ENCODE results near the gene GPR176.

GPR176 gene

GRCh38 chr15:39935241-39935640, 15.2 kb upstream of the GPR176 start:
- H3K36me3 ChIP-seq (ENCODE audit: insufficient read depth, low read length) = peaks cover 20% of the 10 kb centered on the region
- peaks cover 54% of the 10 kb centered on the region for H3K4me1 ChIP-seq (ENCODE audit: control insufficient read depth, insufficient read depth, low read length, unreplicated experiment)
- no peak overlapping the region for H2AFZ ChIP-seq (ENCODE audit: low read length, unreplicated experiment)
- peaks cover 59% of the 10 kb centered on the region for H3K79me2 ChIP-seq (ENCODE audit: control insufficient read depth, insufficient read depth, low read length, unreplicated experiment)
- no peaks in the 10 kb centered on the region for H3K27me3 ChIP-seq (ENCODE audit: insufficient read depth, low read length)
- peak overlapping the region; percentile 95 for H3K4me3 ChIP-seq (ENCODE audit: low read depth, low read length)
- H3K27ac ChIP-seq (ENCODE audit: low read depth, low read length) = 0 out of 2 replicates have a peak overlapping the region, but pooled peaks have one; percentile 96

GRCh38 chr15:39934397-39935071, 14.5 kb upstream of the GPR176 start:
- Histone ChIP-seq H3K27ac (ENCODE audit: low read depth, low read length) (peak overlapping the region; percentile 96), H3K27me3 (ENCODE audit: insufficient read depth, low read length) (no peaks in the 10 kb centered on the region)

DNA sequence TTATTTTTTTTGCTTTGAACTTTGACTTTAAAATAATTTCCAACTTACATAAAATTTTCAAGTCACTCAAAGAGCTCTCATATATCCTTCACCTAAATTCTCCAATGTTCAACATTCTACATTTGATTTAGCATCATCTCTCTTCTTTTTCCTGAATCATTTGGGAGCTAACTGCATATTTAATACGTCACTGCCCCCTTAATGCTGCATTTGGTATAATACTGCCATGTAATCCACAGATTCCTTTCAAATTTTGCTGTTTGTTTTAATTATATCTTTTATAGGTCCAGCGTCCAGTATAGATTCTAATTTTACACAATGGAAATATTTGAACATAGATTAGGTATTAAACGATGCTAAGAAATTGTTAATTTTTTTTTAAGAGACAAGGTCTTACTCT, 11.5 kb upstream of the GPR176 start:
- no peak overlapping the region for H3K27ac ChIP-seq (ENCODE audit: low read depth, low read length)
- no peaks in the 10 kb centered on the region for H3K27me3 ChIP-seq (ENCODE audit: insufficient read depth, low read length)
- no peak overlapping the region for H3K4me3 ChIP-seq (ENCODE audit: low read depth, low read length)
- H3K36me3 ChIP-seq (ENCODE audit: insufficient read depth, low read length) = peaks cover 5% of the 10 kb centered on the region; the same call in 1 of the 2 replicates
- H2AFZ ChIP-seq (ENCODE audit: low read length, unreplicated experiment) = no peak overlapping the region
- H3K4me1 ChIP-seq (ENCODE audit: control insufficient read depth, insufficient read depth, low read length, unreplicated experiment) = peaks cover 27% of the 10 kb centered on the region
- H3K79me2 ChIP-seq (ENCODE audit: control insufficient read depth, insufficient read depth, low read length, unreplicated experiment) = peaks cover 25% of the 10 kb centered on the region

More at GRCh38 chr15:39934397-39935071, 14.5 kb upstream of the GPR176 start:
- peak overlapping the region; percentile 95 for H3K4me3 ChIP-seq (ENCODE audit: low read depth, low read length)
- H2AFZ ChIP-seq (ENCODE audit: low read length, unreplicated experiment) = peak overlapping the region; percentile 40
- H3K36me3 ChIP-seq (ENCODE audit: insufficient read depth, low read length) = peaks cover 14% of the 10 kb centered on the region; the same call in 1 of the 2 replicates
- peaks cover 47% of the 10 kb centered on the region for H3K4me1 ChIP-seq (ENCODE audit: control insufficient read depth, insufficient read depth, low read length, unreplicated experiment)
- H3K79me2 ChIP-seq (ENCODE audit: control insufficient read depth, insufficient read depth, low read length, unreplicated experiment) = peaks cover 52% of the 10 kb centered on the region

DNA sequence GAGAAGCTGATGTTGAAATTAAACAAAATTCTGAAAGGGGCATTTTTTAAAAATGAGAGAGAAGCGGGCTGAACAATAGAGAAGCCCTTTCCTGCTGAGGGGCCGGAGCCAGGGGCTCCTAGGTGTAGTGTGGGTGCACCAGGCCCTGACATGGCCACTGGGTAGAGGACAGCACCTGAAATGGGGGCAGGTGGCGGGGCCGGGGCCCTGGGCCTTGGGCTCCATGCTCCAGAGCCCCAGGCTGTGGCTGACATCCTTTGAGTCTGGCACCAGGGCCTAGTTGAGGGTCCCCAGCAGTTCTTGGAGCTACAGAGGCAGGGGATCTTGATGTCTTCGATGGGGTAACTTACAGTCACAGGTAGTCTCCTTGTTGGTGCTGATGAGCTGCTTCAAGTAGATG, 6.5 kb upstream of the GPR176 start:
- Histone ChIP-seq H2AFZ (ENCODE audit: low read length, unreplicated experiment) (no peak overlapping the region), H3K27ac (ENCODE audit: low read depth, low read length) (no peak overlapping the region), H3K36me3 (ENCODE audit: insufficient read depth, low read length) (no peaks in the 10 kb centered on the region), H3K4me3 (ENCODE audit: low read depth, low read length) (no peak overlapping the region), H3K79me2 (ENCODE audit: control insufficient read depth, insufficient read depth, low read length, unreplicated experiment) (no peaks in the 10 kb centered on the region), H3K4me1 (ENCODE audit: control insufficient read depth, insufficient read depth, low read length, unreplicated experiment) (peaks cover 22% of the 10 kb centered on the region), H3K27me3 (ENCODE audit: insufficient read depth, low read length) (no peaks in the 10 kb centered on the region)

GRCh38 chr15:39925112-39925842, 5.2 kb upstream of the GPR176 start:
- no peaks in the 10 kb centered on the region for H3K79me2 ChIP-seq (ENCODE audit: control insufficient read depth, insufficient read depth, low read length, unreplicated experiment)
- no peak overlapping the region for H3K4me3 ChIP-seq (ENCODE audit: low read depth, low read length)
- H3K36me3 ChIP-seq (ENCODE audit: insufficient read depth, low read length) = no peaks in the 10 kb centered on the region
- peak overlapping the region; percentile 16; the same call in 1 of the 2 replicates for H3K27ac ChIP-seq (ENCODE audit: low read depth, low read length)
- peak overlapping the region; percentile 25 for H2AFZ ChIP-seq (ENCODE audit: low read length, unreplicated experiment)
- peaks cover 27% of the 10 kb centered on the region for H3K4me1 ChIP-seq (ENCODE audit: control insufficient read depth, insufficient read depth, low read length, unreplicated experiment)
- no peaks in the 10 kb centered on the region for H3K27me3 ChIP-seq (ENCODE audit: insufficient read depth, low read length)

DNA sequence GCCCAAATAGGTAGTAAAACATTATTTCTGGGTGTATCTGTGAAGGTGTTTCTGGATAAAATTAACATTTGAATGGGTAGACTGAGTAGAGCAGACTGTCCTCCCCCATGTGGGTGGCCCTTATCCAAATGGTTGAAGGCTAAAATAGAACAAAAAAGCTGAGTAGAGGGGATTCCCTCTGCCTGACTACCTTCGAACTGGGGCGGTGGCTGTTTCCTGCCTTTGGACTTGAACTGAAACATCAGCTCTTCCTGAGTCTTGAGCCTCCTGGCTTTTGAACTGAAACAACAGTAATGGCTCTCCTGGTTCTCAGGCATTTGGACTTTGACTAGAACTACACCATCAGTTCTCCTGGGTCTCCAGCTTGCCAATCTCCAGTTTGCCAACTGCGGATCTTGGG, 4.4 kb upstream of the GPR176 start:
- Histone ChIP-seq H3K4me1 (ENCODE audit: control insufficient read depth, insufficient read depth, low read length, unreplicated experiment) (peaks cover 27% of the 10 kb centered on the region), H2AFZ (ENCODE audit: low read length, unreplicated experiment) (no peak overlapping the region), H3K36me3 (ENCODE audit: insufficient read depth, low read length) (no peaks in the 10 kb centered on the region), H3K27me3 (ENCODE audit: insufficient read depth, low read length) (no peaks in the 10 kb centered on the region), H3K4me3 (ENCODE audit: low read depth, low read length) (no peak overlapping the region), H3K27ac (ENCODE audit: low read depth, low read length) (no peak overlapping the region), H3K79me2 (ENCODE audit: control insufficient read depth, insufficient read depth, low read length, unreplicated experiment) (peaks cover 5% of the 10 kb centered on the region)

GRCh38 chr15:39922462-39923092, 2.5 kb upstream of the GPR176 start:
- H3K79me2 ChIP-seq (ENCODE audit: control insufficient read depth, insufficient read depth, low read length, unreplicated experiment) = peaks cover 19% of the 10 kb centered on the region
- H2AFZ ChIP-seq (ENCODE audit: low read length, unreplicated experiment) = peak overlapping the region; percentile 33
- no peaks in the 10 kb centered on the region for H3K27me3 ChIP-seq (ENCODE audit: insufficient read depth, low read length)
- H3K4me1 ChIP-seq (ENCODE audit: control insufficient read depth, insufficient read depth, low read length, unreplicated experiment) = peaks cover 31% of the 10 kb centered on the region
- no peak overlapping the region for H3K27ac ChIP-seq (ENCODE audit: low read depth, low read length)
- H3K36me3 ChIP-seq (ENCODE audit: insufficient read depth, low read length) = no peaks in the 10 kb centered on the region
- no peak overlapping the region for H3K4me3 ChIP-seq (ENCODE audit: low read depth, low read length)

DNA sequence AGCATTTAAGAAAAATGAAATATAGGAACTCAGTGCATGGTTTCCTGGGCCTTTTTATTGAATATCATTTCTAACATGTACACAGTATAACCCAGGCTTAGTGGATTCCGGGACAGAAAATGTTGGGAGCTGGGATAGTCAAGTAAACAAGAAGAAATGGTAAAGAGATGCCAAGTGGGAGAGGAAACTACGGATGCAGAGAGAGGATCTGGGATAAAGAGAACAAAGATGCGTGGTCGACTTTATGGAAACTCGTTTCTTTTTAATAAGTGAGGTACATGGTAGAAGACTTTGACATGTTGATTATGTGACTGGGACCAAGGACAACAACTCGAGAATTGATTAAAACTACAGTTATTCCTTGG, 1.2 kb upstream of the GPR176 start:
- H3K4me3 ChIP-seq (ENCODE audit: low read depth, low read length) = peak overlapping the region; percentile 95
- peak overlapping the region; percentile 98 for H3K27ac ChIP-seq (ENCODE audit: low read depth, low read length)

DNA sequence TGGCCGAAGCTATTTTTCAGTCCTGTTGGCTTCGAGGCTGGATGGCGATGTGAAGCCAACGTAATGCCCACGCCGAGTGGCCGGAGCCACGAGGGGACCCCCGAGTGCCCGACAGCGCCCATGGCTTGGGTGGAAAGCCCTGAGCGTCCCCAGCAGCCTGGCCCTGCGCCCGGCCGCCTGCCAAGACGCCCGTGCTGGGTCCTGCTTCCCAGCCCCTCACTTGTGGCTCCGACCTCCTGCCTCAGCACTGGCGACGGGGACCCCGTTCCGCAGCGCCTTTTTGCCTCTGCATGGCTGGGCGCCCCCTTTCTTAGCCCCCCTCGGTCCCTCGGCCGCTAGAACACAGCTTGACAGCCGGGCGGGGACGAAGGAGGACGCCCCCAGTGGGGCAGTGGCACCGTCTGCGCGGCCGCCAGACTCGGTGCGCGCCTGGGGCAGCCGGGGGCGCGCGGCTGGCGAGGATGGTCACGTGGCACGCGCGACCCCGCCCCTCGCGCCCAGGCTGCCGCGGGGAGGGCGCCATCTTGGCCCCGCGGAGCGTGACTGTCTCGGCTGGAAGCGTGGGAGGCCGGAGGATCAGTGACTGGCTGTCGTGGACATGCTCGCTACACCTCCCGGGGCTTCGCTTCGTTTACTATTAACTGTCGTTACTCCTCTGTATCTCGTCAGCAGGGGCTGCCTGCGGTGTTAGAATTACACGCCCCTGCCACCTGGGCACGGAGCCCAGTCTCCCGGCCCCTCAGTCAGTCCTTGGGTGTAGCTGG, 626 bp upstream of the GPR176 start:
- peaks cover 12% of the 10 kb centered on the region for H3K36me3 ChIP-seq (ENCODE audit: insufficient read depth, low read length)
- H2AFZ ChIP-seq (ENCODE audit: low read length, unreplicated experiment) = peak overlapping the region; percentile 94
- H3K4me3 ChIP-seq (ENCODE audit: low read depth, low read length) = peak overlapping the region; percentile 95
- peaks cover 36% of the 10 kb centered on the region for H3K79me2 ChIP-seq (ENCODE audit: control insufficient read depth, insufficient read depth, low read length, unreplicated experiment)
- H3K27ac ChIP-seq (ENCODE audit: low read depth, low read length) = peak overlapping the region; percentile 98
- peaks cover 27% of the 10 kb centered on the region for H3K4me1 ChIP-seq (ENCODE audit: control insufficient read depth, insufficient read depth, low read length, unreplicated experiment)
- H3K27me3 ChIP-seq (ENCODE audit: insufficient read depth, low read length) = no peaks in the 10 kb centered on the region

More for the DNA sequence above, 1.2 kb upstream of the GPR176 start:
- peak overlapping the region; percentile 94 for H2AFZ ChIP-seq (ENCODE audit: low read length, unreplicated experiment)
- peaks cover 31% of the 10 kb centered on the region for H3K79me2 ChIP-seq (ENCODE audit: control insufficient read depth, insufficient read depth, low read length, unreplicated experiment)
- H3K4me1 ChIP-seq (ENCODE audit: control insufficient read depth, insufficient read depth, low read length, unreplicated experiment) = peaks cover 31% of the 10 kb centered on the region
- peaks cover 6% of the 10 kb centered on the region for H3K36me3 ChIP-seq (ENCODE audit: insufficient read depth, low read length)
- no peaks in the 10 kb centered on the region for H3K27me3 ChIP-seq (ENCODE audit: insufficient read depth, low read length)

- Histone ChIP-seq H3K4me3 (ENCODE audit: low read depth, low read length) (peak overlapping the region; percentile 95), H2AFZ (ENCODE audit: low read length, unreplicated experiment) (no peak overlapping the region), H3K79me2 (ENCODE audit: control insufficient read depth, insufficient read depth, low read length, unreplicated experiment) (peaks cover 48% of the 10 kb centered on the region), H3K27ac (ENCODE audit: low read depth, low read length) (peak overlapping the region; percentile 98), H3K4me1 (ENCODE audit: control insufficient read depth, insufficient read depth, low read length, unreplicated experiment) (peaks cover 20% of the 10 kb centered on the region), H3K27me3 (ENCODE audit: insufficient read depth, low read length) (no peaks in the 10 kb centered on the region), H3K36me3 (ENCODE audit: insufficient read depth, low read length) (peaks cover 23% of the 10 kb centered on the region)
Observed at GRCh38 chr15:39919411-39919747, 687 bp downstream of the GPR176 start.

Data from ACC112 (cell line).